Measurements from ENCODE around the gene ATP9B.

GRCh38 chr18:79416677-79417052, 347.5 kb downstream of the ATP9B start:
- TF ChIP-seq, protein P1, sequence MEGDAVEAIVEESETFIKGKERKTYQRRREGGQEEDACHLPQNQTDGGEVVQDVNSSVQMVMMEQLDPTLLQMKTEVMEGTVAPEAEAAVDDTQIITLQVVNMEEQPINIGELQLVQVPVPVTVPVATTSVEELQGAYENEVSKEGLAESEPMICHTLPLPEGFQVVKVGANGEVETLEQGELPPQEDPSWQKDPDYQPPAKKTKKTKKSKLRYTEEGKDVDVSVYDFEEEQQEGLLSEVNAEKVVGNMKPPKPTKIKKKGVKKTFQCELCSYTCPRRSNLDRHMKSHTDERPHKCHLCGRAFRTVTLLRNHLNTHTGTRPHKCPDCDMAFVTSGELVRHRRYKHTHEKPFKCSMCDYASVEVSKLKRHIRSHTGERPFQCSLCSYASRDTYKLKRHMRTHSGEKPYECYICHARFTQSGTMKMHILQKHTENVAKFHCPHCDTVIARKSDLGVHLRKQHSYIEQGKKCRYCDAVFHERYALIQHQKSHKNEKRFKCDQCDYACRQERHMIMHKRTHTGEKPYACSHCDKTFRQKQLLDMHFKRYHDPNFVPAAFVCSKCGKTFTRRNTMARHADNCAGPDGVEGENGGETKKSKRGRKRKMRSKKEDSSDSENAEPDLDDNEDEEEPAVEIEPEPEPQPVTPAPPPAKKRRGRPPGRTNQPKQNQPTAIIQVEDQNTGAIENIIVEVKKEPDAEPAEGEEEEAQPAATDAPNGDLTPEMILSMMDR (conservative IDR thresholded peaks at IDR 0.05), result no peak
- TF ChIP-seq ZFX (IDR thresholded peaks at IDR 0.05), result no peak
